Activated B cell treated with CpG ODN at 0.5 μM for 24 hours (primary cell): ENCODE results near the gene LCN6. TPM values are rescaled to one million over a fixed set of nuclear protein-coding genes. Genes with fewer than 3 reads are reported as not detected.

ENCODE experiments used
- ATAC-seq: fragments of 200-7000 bp; cut with Tn5 transposase; one replicate; pipeline ENCODE4 v1.10.0; 2021; ENCODE audit warnings: low read depth, mild to moderate bottlenecking, moderate library complexity
- CTCF ChIA-PET: fragments of 350-600 bp; sonication (Branson Sonifier 250); formaldehyde crosslinking; loops from one replicate; lab custom pipeline; 2021; ENCODE audit warnings: antibody characterized with exemption; lab: Charles Lee
- POLR2A ChIA-PET: fragments of 350-600 bp; sonication (Branson Sonifier 250); formaldehyde crosslinking; loops from one replicate; lab custom pipeline; 2021; ENCODE audit warnings: antibody characterized with exemption; lab: Charles Lee
- DNase-seq: peaks from one replicate; pipeline ENCODE4 v3.0.0; 2022
- H3K27ac Mint-ChIP-seq: one replicate; pipeline ENCODE4 v1.8.0; 2020; ENCODE audit warnings: mixed read lengths
- H3K27me3 Mint-ChIP-seq: one replicate; pipeline ENCODE4 v1.8.0; 2021; ENCODE audit warnings: mixed read lengths
- H3K36me3 Mint-ChIP-seq: one replicate; pipeline ENCODE4 v1.8.0; 2021; ENCODE audit warnings: low read depth, mixed read lengths
- H3K4me1 Mint-ChIP-seq: one replicate; pipeline ENCODE4 v1.8.0; 2021; ENCODE audit warnings: mixed read lengths
- H3K4me3 Mint-ChIP-seq: one replicate; pipeline ENCODE4 v1.8.0; 2020; ENCODE audit warnings: mild to moderate bottlenecking, mixed read lengths
- H3K9me3 Mint-ChIP-seq: one replicate; pipeline ENCODE4 v1.8.0; 2020; ENCODE audit warnings: mixed read lengths
- CTCF ChIP-seq: fragments of 200-600 bp; IDR thresholded peaks from one replicate; pipeline ENCODE4 v1.8.0; 2022; ENCODE audit warnings: antibody characterized with exemption, mild to moderate bottlenecking
- intact Hi-C: fragments of 100-400 bp; cut with micrococcal nuclease; formaldehyde crosslinking; loops from one replicate; pipeline ENCODE4 v1.15.1; 2024
- total RNA-seq: library from RNA; stranded (reverse); gene quantifications from 2 replicates; pipeline ENCODE4 v1.2.3, GENCODE V29; 2022

Gene LCN6
- total RNA-seq, 1 donor from 2014 or later: not detected

DNA sequence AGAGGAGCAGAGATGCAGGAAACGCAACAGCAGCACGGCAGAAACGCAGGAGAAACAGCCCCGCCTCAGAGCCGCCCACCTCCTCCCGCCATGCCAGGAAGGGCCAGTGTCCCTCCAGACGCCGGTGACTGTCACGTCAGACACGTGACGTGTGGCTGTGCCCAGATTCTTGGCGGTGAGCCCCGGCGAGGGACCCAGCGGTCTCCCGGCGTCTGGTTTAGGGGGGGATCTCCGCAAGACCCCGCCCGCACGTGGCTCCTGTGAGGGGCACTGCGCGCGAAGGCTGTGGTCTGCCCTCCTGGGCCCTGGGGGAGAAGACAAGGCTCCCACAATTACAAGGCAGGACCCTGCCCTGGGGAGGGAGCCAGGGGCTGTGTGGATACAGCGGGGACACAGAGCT is 12.1 kb upstream of the LCN6 start:
- ATAC-seq: no peak
- no peak for DNase-seq
- no peak overlapping the region for H3K27ac Mint-ChIP-seq

GRCh38 chr9:136759436-136760325 is 11.4 kb upstream of the LCN6 start:
- peak overlapping the region; percentile 50 for H3K27ac Mint-ChIP-seq
- intact Hi-C loops: no loop called here
- H3K9me3 Mint-ChIP-seq: peaks cover 2% of the 10 kb centered on the region
- H3K27me3 Mint-ChIP-seq: no peaks in the 10 kb centered on the region
- DNase-seq (no peak), ATAC-seq (no peak)
- H3K4me1 Mint-ChIP-seq: peaks cover 64% of the 10 kb centered on the region
- ChIA-PET CTCF (interaction anchor here (1.0 to 3.0 kb wide), 5 partner anchors 10 to 31 kb away, joined by 3 to 22 read pairs (median 3); no protein-coding TSS in a partner anchor), POLR2A (interaction anchor here (0.6 to 9.1 kb wide), 3 partner anchors 11 to 48 kb away, joined by 3 to 132 read pairs (median 37); partner anchors contain the start of genes LCN6 and RABL6)
- no peak overlapping the region for H3K4me3 Mint-ChIP-seq
- peaks cover 4% of the 10 kb centered on the region for H3K36me3 Mint-ChIP-seq
- no peak for TF ChIP-seq CTCF

More for the DNA sequence above, 12.1 kb upstream of the LCN6 start:
- intact Hi-C loops: no loop called here
- peaks cover 2% of the 10 kb centered on the region for H3K9me3 Mint-ChIP-seq
- peaks cover 63% of the 10 kb centered on the region for H3K4me1 Mint-ChIP-seq
- H3K4me3 Mint-ChIP-seq: no peak overlapping the region
- ChIA-PET POLR2A (interaction anchor here (0.6 to 9.1 kb wide), 2 partner anchors 32 to 47 kb away, joined by 3 to 132 read pairs; partner anchors contain the start of gene RABL6), CTCF (interaction anchor here (1.0 to 1.3 kb wide), 4 partner anchors 11 to 32 kb away, joined by 3 read pairs; no protein-coding TSS in a partner anchor)
- no peak for TF ChIP-seq CTCF
- peaks cover 3% of the 10 kb centered on the region for H3K36me3 Mint-ChIP-seq
- H3K27me3 Mint-ChIP-seq: no peaks in the 10 kb centered on the region

DNA sequence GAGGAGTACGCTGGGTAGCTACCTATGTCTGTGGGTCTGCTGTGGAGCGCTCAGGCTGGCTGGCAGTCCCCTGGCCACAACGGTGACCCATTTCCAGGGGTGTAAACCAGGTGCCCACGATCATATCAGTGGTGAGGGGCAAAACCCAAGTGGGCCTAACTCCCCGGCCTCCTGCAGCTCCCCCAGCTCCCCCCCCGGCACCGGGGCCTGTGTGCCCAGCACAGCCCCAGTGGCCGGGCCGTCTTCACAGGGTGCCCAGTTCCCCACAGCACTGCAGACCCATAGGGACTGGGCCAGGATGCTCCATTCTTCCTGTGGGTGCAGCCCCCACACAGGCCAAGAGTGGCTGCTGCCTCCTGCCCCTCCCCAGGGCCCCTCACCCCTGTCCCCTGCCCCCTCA is 10.7 kb upstream of the LCN6 start:
- peaks cover 67% of the 10 kb centered on the region for H3K4me1 Mint-ChIP-seq
- DNase-seq (no peak), ATAC-seq (no peak)
- H3K4me3 Mint-ChIP-seq: no peak overlapping the region
- ChIA-PET CTCF (interaction anchor here (1.5 to 3.0 kb wide), 2 partner anchors 10 to 31 kb away, joined by 5 to 22 read pairs; no protein-coding TSS in a partner anchor), POLR2A (interaction anchor here (2.1 to 9.1 kb wide), 3 partner anchors 10 to 31 kb away, joined by 36 to 132 read pairs (median 37); partner anchors contain the start of genes LCN10 and LCN6)
- intact Hi-C loops: no loop called here
- no peak for TF ChIP-seq CTCF
- no peaks in the 10 kb centered on the region for H3K27me3 Mint-ChIP-seq
- peaks cover 4% of the 10 kb centered on the region for H3K36me3 Mint-ChIP-seq
- H3K27ac Mint-ChIP-seq: peak overlapping the region; percentile 83
- H3K9me3 Mint-ChIP-seq: peaks cover 2% of the 10 kb centered on the region

- H3K4me1 Mint-ChIP-seq: peaks cover 62% of the 10 kb centered on the region
- H3K36me3 Mint-ChIP-seq: peaks cover 4% of the 10 kb centered on the region
- intact Hi-C loops: loop anchor here (1.0 to 2.0 kb wide), 2 partner anchors 8 to 29 kb away; no protein-coding TSS in a partner anchor
- ATAC-seq (peak; percentile 9), DNase-seq (no peak)
- no peak for TF ChIP-seq CTCF
- no peaks in the 10 kb centered on the region for H3K27me3 Mint-ChIP-seq
- POLR2A ChIA-PET: interaction anchor here (0.6 to 9.1 kb wide), 10 partner anchors 8 to 57 kb away, joined by 3 to 132 read pairs (median 8); partner anchors contain the start of genes LCN10 and LCN6
- H3K27ac Mint-ChIP-seq: peak overlapping the region; percentile 83
- peak overlapping the region; percentile 68 for H3K4me3 Mint-ChIP-seq
- CTCF ChIA-PET: interaction anchor here (0.6 to 3.0 kb wide), 11 partner anchors 8 to 289 kb away, joined by 3 to 22 read pairs (median 3); partner anchors contain the start of gene FUT7
- H3K9me3 Mint-ChIP-seq: peaks cover 2% of the 10 kb centered on the region
Measured at GRCh38 chr9:136757751-136758140, 9.4 kb upstream of the LCN6 start.
